WTC11 (cell line): ENCODE results near the gene KLRD1. TPM values are rescaled to one million over a fixed set of nuclear protein-coding genes. Genes with fewer than 3 reads are reported as not detected.
A peak's percentile ranks its signal among the peaks of the same experiment; 100 is the strongest.
"Not testable (repeated sequence)": the region's sequence is repeated elsewhere in the genome, so short reads cannot be mapped to it uniquely, and the experiment has no call there.

Experiments used
- ATAC-seq: fragments of 200-7000 bp; cut with Tn5 transposase; 2 replicates; pipeline ENCODE4 v1.10.0; 2021; ENCODE audit warnings: mild to moderate bottlenecking, moderate library complexity
- CTCF ChIA-PET: fragments of 300-600 bp; sonication (Branson Sonifier 250); formaldehyde crosslinking; loops from one replicate; lab custom pipeline; 2021; ENCODE audit warnings: antibody characterized with exemption; lab: Charles Lee
- POLR2A ChIA-PET: fragments of 350-600 bp; sonication (Branson Sonifier 250); formaldehyde crosslinking; loops from one replicate; lab custom pipeline; 2021; ENCODE audit warnings: antibody characterized with exemption; lab: Charles Lee
- DNase-seq: peaks from one replicate; pipeline ENCODE4 v3.0.0; 2021; ENCODE audit warnings: low spot score
- H3K27ac Mint-ChIP-seq: 2 replicates; pipeline ENCODE4 v1.8.0; 2021; ENCODE audit warnings: mixed read lengths
- H3K27me3 Mint-ChIP-seq: 2 replicates; pipeline ENCODE4 v1.8.0; 2021; ENCODE audit warnings: low read depth, mild to moderate bottlenecking, moderate library complexity, mixed read lengths
- H3K36me3 Mint-ChIP-seq: 2 replicates; pipeline ENCODE4 v1.8.0; 2021; ENCODE audit warnings: mixed read lengths
- H3K4me1 Mint-ChIP-seq: 2 replicates; pipeline ENCODE4 v1.8.0; 2022; ENCODE audit warnings: mixed read lengths
- H3K4me3 Mint-ChIP-seq: 2 replicates; pipeline ENCODE4 v1.8.0; 2021; ENCODE audit warnings: mild to moderate bottlenecking, moderate library complexity, mixed read lengths
- H3K9me3 Mint-ChIP-seq: 2 replicates; pipeline ENCODE4 v1.8.0; 2021; ENCODE audit warnings: mixed read lengths
- ATF1 ChIP-seq: sonication (generic); formaldehyde crosslinking; IDR thresholded peaks from 2 replicates; pipeline ENCODE4 v1.8.1; 2023; ENCODE audit warnings: mild to moderate bottlenecking, moderate library complexity, missing genetic modification reagents
- EMX1 ChIP-seq: fragments of 250-450 bp; sonication (Bioruptor Pico); IDR thresholded peaks from 2 replicates; pipeline ENCODE4 v1.8.0; 2021; ENCODE audit warnings: mild to moderate bottlenecking
- ETV6 ChIP-seq: sonication (generic); formaldehyde crosslinking; IDR thresholded peaks from 2 replicates; pipeline ENCODE4 v1.8.1; 2022; ENCODE audit warnings: mild to moderate bottlenecking, missing genetic modification reagents
- FOXJ3 ChIP-seq: sonication (generic); formaldehyde crosslinking; IDR thresholded peaks from 2 replicates; pipeline ENCODE4 v1.9.0; 2021; ENCODE audit warnings: missing genetic modification reagents, mild to moderate bottlenecking, borderline replicate concordance
- HMGA2 ChIP-seq: fragments of 250-450 bp; sonication (Bioruptor Pico); IDR thresholded peaks from 2 replicates; pipeline ENCODE4 v1.4.0; 2021; ENCODE audit warnings: mild to moderate bottlenecking, moderate library complexity
- IRF2 ChIP-seq: sonication (generic); formaldehyde crosslinking; IDR thresholded peaks from 2 replicates; pipeline ENCODE4 v1.8.0; 2022; ENCODE audit warnings: low read depth, missing genetic modification reagents, borderline replicate concordance
- JUN ChIP-seq: sonication (generic); formaldehyde crosslinking; IDR thresholded peaks from 2 replicates; pipeline ENCODE4 v1.8.0; 2023; ENCODE audit warnings: mild to moderate bottlenecking, missing genetic modification reagents
- MXD4 ChIP-seq: fragments of 250-450 bp; sonication (Bioruptor Pico); IDR thresholded peaks from 2 replicates; pipeline ENCODE4 v1.8.0; 2021; ENCODE audit warnings: mild to moderate bottlenecking, moderate library complexity, borderline replicate concordance
- NR1H2 ChIP-seq: sonication (generic); formaldehyde crosslinking; IDR thresholded peaks from 2 replicates; pipeline ENCODE4 v1.9.0; 2021; ENCODE audit warnings: mild to moderate bottlenecking, moderate library complexity, missing genetic modification reagents
- NR2C2 ChIP-seq: sonication (generic); formaldehyde crosslinking; IDR thresholded peaks from 2 replicates; pipeline ENCODE4 v1.8.0; 2022; ENCODE audit warnings: mild to moderate bottlenecking, missing genetic modification reagents
- OVOL2 ChIP-seq: fragments of 250-450 bp; sonication (Bioruptor Pico); IDR thresholded peaks from 2 replicates; pipeline ENCODE4 v1.9.0; 2021; ENCODE audit warnings: mild to moderate bottlenecking, borderline replicate concordance
- SMAD4 ChIP-seq: sonication (generic); formaldehyde crosslinking; IDR thresholded peaks from 2 replicates; pipeline ENCODE4 v1.8.0; 2022; ENCODE audit warnings: mild to moderate bottlenecking, missing genetic modification reagents
- TP53 ChIP-seq: sonication (generic); formaldehyde crosslinking; IDR thresholded peaks from 2 replicates; pipeline ENCODE4 v1.8.1; 2023; ENCODE audit warnings: mild to moderate bottlenecking, missing genetic modification reagents
- ZNF121 ChIP-seq: sonication (generic); formaldehyde crosslinking; IDR thresholded peaks from 2 replicates; pipeline ENCODE4 v1.8.0; 2023; ENCODE audit warnings: missing genetic modification reagents
- ZNF219 ChIP-seq: sonication (generic); formaldehyde crosslinking; IDR thresholded peaks from 2 replicates; pipeline ENCODE4 v1.8.0; 2023; ENCODE audit warnings: missing genetic modification reagents, mild to moderate bottlenecking, borderline replicate concordance
- ZNF232 ChIP-seq: sonication (generic); formaldehyde crosslinking; IDR thresholded peaks from 2 replicates; pipeline ENCODE4 v1.8.0; 2022; ENCODE audit warnings: mild to moderate bottlenecking, missing genetic modification reagents
- total RNA-seq: library from RNA; stranded (reverse); gene quantifications from 3 replicates; pipeline ENCODE4 v1.2.3, GENCODE V29; 2021
- TF ChIP-seq, protein P1 (sequence below): sonication (generic); formaldehyde crosslinking; IDR thresholded peaks from 2 replicates; pipeline ENCODE4 v1.8.1; 2023; ENCODE audit warnings: mild to moderate bottlenecking, missing genetic modification reagents, moderate library complexity
- TF ChIP-seq, protein P2 (sequence below): sonication (generic); formaldehyde crosslinking; IDR thresholded peaks from 2 replicates; pipeline ENCODE4 v1.8.0; 2023; ENCODE audit warnings: missing genetic modification reagents
- TF ChIP-seq, protein P3 (sequence below): sonication (generic); formaldehyde crosslinking; IDR thresholded peaks from 2 replicates; pipeline ENCODE4 v1.8.1; 2022; ENCODE audit warnings: missing genetic modification reagents, borderline replicate concordance
- TF ChIP-seq, protein P4 (sequence below): fragments of 250-450 bp; sonication (Bioruptor Pico); IDR thresholded peaks from 2 replicates; pipeline ENCODE4 v1.9.0; 2021; ENCODE audit warnings: mild to moderate bottlenecking, borderline replicate concordance
- TF ChIP-seq, protein P5 (sequence below): fragments of 250-450 bp; sonication (Bioruptor Pico); IDR thresholded peaks from 2 replicates; pipeline ENCODE4 v1.8.0; 2021; ENCODE audit warnings: mild to moderate bottlenecking

Gene KLRD1
- total RNA-seq, 1 experiment from 2014 or later = 0.55 TPM

DNA sequence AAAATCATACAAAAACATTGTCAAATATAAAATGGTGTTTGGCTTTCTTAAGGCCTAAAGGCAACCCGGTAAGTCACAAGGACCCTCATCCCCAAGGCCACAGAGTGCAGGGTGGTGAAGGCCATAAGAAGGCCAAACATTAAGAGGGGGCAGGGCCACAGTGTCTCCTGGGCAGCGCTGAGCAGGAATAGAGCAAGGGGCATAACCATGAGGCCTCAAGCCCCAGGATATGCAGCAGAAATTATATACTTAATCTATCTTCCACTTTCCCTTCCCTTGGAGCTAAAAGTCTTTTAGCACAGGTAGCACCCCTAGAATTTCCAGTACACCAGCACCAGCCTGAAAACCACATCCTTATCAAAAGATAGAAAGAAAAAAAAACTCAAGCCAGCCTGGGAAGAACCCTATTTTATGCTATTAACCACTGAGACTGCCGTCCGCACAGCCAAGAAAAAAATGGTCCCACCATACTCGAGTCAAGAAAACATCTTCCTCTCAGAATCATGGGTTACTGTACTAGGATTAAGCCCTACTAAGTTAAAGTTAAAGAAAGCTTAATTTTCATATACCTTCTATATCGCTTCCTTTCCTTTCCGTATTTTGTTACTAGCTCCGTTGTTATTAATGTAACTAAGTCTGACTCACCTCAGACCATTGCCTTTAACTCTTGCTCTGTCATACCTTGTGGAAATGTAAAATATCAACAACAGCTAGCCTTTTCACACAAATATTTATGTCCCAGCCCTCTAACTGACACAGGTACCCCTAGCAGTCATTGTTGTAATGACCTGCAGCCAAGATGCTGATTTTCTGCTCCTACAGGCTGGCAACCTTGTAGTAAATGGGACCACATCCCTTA lies 62.1 kb downstream of the KLRD1 start (continued):
- TF ChIP-seq NR1H2 (CRISPR knock-in tag) (no peak), HMGA2 (CRISPR knock-in tag) (no peak), JUN (CRISPR knock-in tag) (no peak), MXD4 (no peak)
- TF ChIP-seq, protein P1, sequence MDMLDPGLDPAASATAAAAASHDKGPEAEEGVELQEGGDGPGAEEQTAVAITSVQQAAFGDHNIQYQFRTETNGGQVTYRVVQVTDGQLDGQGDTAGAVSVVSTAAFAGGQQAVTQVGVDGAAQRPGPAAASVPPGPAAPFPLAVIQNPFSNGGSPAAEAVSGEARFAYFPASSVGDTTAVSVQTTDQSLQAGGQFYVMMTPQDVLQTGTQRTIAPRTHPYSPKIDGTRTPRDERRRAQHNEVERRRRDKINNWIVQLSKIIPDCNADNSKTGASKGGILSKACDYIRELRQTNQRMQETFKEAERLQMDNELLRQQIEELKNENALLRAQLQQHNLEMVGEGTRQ (CRISPR knock-in tag) = no peak
- TF ChIP-seq, protein P2, sequence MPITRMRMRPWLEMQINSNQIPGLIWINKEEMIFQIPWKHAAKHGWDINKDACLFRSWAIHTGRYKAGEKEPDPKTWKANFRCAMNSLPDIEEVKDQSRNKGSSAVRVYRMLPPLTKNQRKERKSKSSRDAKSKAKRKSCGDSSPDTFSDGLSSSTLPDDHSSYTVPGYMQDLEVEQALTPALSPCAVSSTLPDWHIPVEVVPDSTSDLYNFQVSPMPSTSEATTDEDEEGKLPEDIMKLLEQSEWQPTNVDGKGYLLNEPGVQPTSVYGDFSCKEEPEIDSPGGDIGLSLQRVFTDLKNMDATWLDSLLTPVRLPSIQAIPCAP (CRISPR knock-in tag) = no peak
- TF ChIP-seq, all 79 proteins: peak for 0

DNA sequence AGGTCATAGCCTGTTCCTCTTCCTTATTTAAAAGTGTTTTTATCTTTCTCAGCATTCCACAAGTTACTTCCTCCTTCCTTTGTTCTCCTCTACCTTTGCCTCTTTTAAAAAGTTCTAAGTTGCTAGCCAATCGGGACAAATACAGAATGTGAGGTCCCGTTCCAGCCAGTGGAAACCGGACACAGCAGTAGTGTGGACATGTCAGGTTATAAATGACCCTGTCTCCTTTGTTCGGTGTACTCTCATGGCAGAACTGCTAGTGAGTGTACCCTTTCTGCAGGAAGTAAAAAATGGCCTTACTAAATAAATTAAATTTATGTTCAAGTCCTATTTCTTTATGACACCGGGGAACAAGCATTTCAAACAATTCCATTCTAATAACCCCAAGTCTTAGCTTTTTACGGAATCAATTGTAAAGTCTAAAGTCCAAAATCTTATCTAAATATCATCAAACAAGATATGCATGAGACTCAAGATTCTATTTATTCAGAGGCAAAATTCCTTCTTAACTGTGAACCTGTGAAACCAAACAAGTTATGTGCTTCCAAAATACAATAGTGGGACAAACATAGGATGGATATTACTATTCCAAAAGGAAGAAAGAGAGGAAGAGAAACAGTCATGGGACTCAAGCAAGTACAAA lies 64.3 kb downstream of the KLRD1 start:
- H3K4me1 Mint-ChIP-seq = peaks cover 53% of the 10 kb centered on the region
- H3K9me3 Mint-ChIP-seq, H3K27me3 Mint-ChIP-seq, H3K4me3 Mint-ChIP-seq, H3K36me3 Mint-ChIP-seq, H3K27ac Mint-ChIP-seq, POLR2A ChIA-PET, DNase-seq, ATAC-seq: not testable (repeated sequence)
- CTCF ChIA-PET = interaction anchor here (1.0 kb wide), 1 partner anchor 39 kb away, joined by 3 read pairs; no protein-coding TSS in a partner anchor

DNA sequence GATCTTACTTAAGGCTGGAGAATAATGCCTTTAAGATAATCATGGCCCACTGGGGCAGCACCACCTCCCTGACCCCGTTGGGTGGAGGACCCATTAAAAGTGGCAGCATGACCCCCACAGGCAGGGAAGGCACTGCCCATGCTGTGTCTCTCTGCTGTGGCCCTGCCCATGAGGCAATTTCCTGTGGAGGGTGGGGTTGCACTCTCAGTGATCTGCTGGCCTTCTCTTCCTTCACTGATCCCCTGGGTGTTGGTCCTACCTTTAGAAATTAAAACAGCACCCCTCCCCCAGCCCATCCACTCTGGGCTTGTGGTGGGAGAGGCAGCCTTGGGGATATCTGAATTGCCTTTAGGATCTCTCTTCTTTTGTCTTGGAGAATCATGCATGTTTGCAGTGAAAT lies 64.9 kb downstream of the KLRD1 start:
- ChIA-PET CTCF (no interaction called here), POLR2A (no interaction called here)
- no peak for DNase-seq
- Mint-ChIP-seq H3K27me3 (no peaks in the 10 kb centered on the region), H3K9me3 (peaks cover 6% of the 10 kb centered on the region), H3K27ac (peak overlapping the region; percentile 28; the same call in 1 of the 2 replicates), H3K36me3 (peaks cover 5% of the 10 kb centered on the region), H3K4me3 (no peak overlapping the region), H3K4me1 (peaks cover 51% of the 10 kb centered on the region)
- no peak for TF ChIP-seq FOXJ3 (CRISPR knock-in tag)
- no peak for TF ChIP-seq NR2C2
- TF ChIP-seq ETV6 (CRISPR knock-in tag) = no peak
- TF ChIP-seq ZNF232 (CRISPR knock-in tag) = no peak
- no peak for TF ChIP-seq ZNF121 (CRISPR knock-in tag)
- TF ChIP-seq, protein P3, sequence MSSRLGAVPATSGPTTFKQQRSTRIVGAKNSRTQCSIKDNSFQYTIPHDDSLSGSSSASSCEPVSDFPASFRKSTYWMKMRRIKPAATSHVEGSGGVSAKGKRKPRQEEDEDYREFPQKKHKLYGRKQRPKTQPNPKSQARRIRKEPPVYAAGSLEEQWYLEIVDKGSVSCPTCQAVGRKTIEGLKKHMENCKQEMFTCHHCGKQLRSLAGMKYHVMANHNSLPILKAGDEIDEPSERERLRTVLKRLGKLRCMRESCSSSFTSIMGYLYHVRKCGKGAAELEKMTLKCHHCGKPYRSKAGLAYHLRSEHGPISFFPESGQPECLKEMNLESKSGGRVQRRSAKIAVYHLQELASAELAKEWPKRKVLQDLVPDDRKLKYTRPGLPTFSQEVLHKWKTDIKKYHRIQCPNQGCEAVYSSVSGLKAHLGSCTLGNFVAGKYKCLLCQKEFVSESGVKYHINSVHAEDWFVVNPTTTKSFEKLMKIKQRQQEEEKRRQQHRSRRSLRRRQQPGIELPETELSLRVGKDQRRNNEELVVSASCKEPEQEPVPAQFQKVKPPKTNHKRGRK (CRISPR knock-in tag) = no peak
- TF ChIP-seq TP53 (CRISPR knock-in tag) = no peak
- no peak for TF ChIP-seq ZNF219 (CRISPR knock-in tag)
- TF ChIP-seq EMX1 = no peak
- TF ChIP-seq ATF1 (CRISPR knock-in tag) = no peak
- no peak for TF ChIP-seq SMAD4 (CRISPR knock-in tag)
- no peak for TF ChIP-seq OVOL2
- TF ChIP-seq IRF2 (CRISPR knock-in tag) = no peak
- TF ChIP-seq, protein P4, sequence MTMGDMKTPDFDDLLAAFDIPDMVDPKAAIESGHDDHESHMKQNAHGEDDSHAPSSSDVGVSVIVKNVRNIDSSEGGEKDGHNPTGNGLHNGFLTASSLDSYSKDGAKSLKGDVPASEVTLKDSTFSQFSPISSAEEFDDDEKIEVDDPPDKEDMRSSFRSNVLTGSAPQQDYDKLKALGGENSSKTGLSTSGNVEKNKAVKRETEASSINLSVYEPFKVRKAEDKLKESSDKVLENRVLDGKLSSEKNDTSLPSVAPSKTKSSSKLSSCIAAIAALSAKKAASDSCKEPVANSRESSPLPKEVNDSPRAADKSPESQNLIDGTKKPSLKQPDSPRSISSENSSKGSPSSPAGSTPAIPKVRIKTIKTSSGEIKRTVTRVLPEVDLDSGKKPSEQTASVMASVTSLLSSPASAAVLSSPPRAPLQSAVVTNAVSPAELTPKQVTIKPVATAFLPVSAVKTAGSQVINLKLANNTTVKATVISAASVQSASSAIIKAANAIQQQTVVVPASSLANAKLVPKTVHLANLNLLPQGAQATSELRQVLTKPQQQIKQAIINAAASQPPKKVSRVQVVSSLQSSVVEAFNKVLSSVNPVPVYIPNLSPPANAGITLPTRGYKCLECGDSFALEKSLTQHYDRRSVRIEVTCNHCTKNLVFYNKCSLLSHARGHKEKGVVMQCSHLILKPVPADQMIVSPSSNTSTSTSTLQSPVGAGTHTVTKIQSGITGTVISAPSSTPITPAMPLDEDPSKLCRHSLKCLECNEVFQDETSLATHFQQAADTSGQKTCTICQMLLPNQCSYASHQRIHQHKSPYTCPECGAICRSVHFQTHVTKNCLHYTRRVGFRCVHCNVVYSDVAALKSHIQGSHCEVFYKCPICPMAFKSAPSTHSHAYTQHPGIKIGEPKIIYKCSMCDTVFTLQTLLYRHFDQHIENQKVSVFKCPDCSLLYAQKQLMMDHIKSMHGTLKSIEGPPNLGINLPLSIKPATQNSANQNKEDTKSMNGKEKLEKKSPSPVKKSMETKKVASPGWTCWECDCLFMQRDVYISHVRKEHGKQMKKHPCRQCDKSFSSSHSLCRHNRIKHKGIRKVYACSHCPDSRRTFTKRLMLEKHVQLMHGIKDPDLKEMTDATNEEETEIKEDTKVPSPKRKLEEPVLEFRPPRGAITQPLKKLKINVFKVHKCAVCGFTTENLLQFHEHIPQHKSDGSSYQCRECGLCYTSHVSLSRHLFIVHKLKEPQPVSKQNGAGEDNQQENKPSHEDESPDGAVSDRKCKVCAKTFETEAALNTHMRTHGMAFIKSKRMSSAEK (CRISPR knock-in tag) = no peak
- TF ChIP-seq, protein P5, sequence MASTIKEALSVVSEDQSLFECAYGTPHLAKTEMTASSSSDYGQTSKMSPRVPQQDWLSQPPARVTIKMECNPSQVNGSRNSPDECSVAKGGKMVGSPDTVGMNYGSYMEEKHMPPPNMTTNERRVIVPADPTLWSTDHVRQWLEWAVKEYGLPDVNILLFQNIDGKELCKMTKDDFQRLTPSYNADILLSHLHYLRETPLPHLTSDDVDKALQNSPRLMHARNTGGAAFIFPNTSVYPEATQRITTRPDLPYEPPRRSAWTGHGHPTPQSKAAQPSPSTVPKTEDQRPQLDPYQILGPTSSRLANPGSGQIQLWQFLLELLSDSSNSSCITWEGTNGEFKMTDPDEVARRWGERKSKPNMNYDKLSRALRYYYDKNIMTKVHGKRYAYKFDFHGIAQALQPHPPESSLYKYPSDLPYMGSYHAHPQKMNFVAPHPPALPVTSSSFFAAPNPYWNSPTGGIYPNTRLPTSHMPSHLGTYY (CRISPR knock-in tag) = no peak
- peak; percentile 39; the same call in 1 of the 2 replicates for ATAC-seq
